Sigmoid colon (tissue), 7 donors: ENCODE data around the gene KRT83. TPM values are rescaled to one million over a fixed set of nuclear protein-coding genes. Genes with fewer than 3 reads are reported as not detected.

ENCODE experiments used
- DNase-seq: peaks from one replicate; pipeline ENCODE4 v3.0.0-alpha.2; 2019
- H3K27ac ChIP-seq, 4 donors: fragments of 200-600 bp; sonication (generic); one replicate each; pipeline ENCODE4 v1.5.1; 2016 to 2019; ENCODE audit warnings: mild to moderate bottlenecking in 1 of 4
- H3K27me3 ChIP-seq, 3 donors: fragments of 200-600 bp; sonication (generic); one replicate each; pipeline ENCODE4 v1.5.1; 2019; ENCODE audit warnings: mild to moderate bottlenecking in 1 of 3
- H3K36me3 ChIP-seq, 4 donors: fragments of 200-600 bp; sonication (generic); one replicate each; pipeline ENCODE4 v1.5.1; 2016 to 2019
- H3K4me1 ChIP-seq, 4 donors: fragments of 200-600 bp; sonication (generic); one replicate each; pipeline ENCODE4 v1.5.1; 2017 to 2019
- H3K4me3 ChIP-seq, 4 donors: fragments of 200-600 bp; sonication (generic); one replicate each; pipeline ENCODE4 v1.5.1; 2017 to 2019; ENCODE audit warnings: mild to moderate bottlenecking in 2 of 4, moderate library complexity in 1 of 4
- H3K9me3 ChIP-seq, 4 donors: fragments of 200-600 bp in 3 of 4; sonication (generic) in 3 of 4; one replicate each; pipeline versions ENCODE4 v1.5.1 to v1.6.1; 2013 to 2019
- CTCF ChIP-seq, 4 experiments: fragments of 450-650 bp in 3 of 4; fragments of 200-600 bp in 1 of 4; IDR thresholded peaks; one replicate each; pipeline ENCODE4 v1.5.1; 2016 to 2019; ENCODE audit warnings: antibody characterized with exemption in 4 of 4, mild to moderate bottlenecking in 3 of 4, moderate library complexity in 2 of 4
- EP300 ChIP-seq, 4 donors: sonication (generic); formaldehyde crosslinking; IDR thresholded peaks; one replicate each; pipeline ENCODE4 v1.6.1; 2017; ENCODE audit warnings: antibody characterized with exemption in 4 of 4
- POLR2A ChIP-seq, 2 donors: fragments of 450-650 bp; IDR thresholded peaks; one replicate each; pipeline ENCODE4 v1.6.1; 2016; ENCODE audit warnings: antibody characterized with exemption in 2 of 2, mild to moderate bottlenecking in 2 of 2, moderate library complexity in 2 of 2
- POLR2AphosphoS5 ChIP-seq, 4 donors: sonication (generic); formaldehyde crosslinking; IDR thresholded peaks; one replicate each; pipeline ENCODE4 v1.6.1; 2017; ENCODE audit warnings: antibody characterized with exemption in 4 of 4
- WGBS, 2 donors: extraction: QIAGEN DNeasy Blood & Tissue Kit; methylation state at CpG; one replicate each; pipeline ENCODE4 v1.1.7; 2013; 5-methylcytosine and 5-hydroxymethylcytosine counted together
- intact Hi-C: fragments of 100-400 bp; cut with DNase I; formaldehyde crosslinking; loops from one replicate; pipeline ENCODE4 v1.15.1; 2023
- polyA plus RNA-seq, 3 donors: library from polyadenylated mRNA; stranded (reverse); fragments of 200-250 nt; gene quantifications; one replicate each; pipeline ENCODE4 v1.2.3, GENCODE V29; 2013
- total RNA-seq, 4 donors: library from RNA; depleted of rRNA; stranded (reverse); fragments of >200 nt; gene quantifications; one replicate each; pipeline ENCODE4 v1.1.0, GENCODE V29; 2016
- donor health status: healthy with polysubstance abuse.
- donor health status: Bipolar disorder and iron deficiency.
- donor health status: healthy.

The KRT83 gene
- total and polyA plus RNA-seq, 7 donors: not detected

GRCh38 chr12:52327830-52328500, 6.8 kb upstream of the KRT83 start:
- Histone ChIP-seq H3K27ac (no peak overlapping the region), H3K36me3 (no peaks in the 10 kb centered on the region), H3K27me3 (no peaks in the 10 kb centered on the region), H3K9me3 (no peaks in the 10 kb centered on the region), H3K4me1 (no peaks in the 10 kb centered on the region), H3K4me3 (no peak overlapping the region)
- DNase-seq: peak; percentile 53
- TF ChIP-seq CTCF (IDR thresholded peaks at IDR 0.05) (no peak), POLR2AphosphoS5 (IDR thresholded peaks at IDR 0.05) (no peak), POLR2A (IDR thresholded peaks at IDR 0.05) (no peak), EP300 (IDR thresholded peaks at IDR 0.05) (no peak)
- 53 to 68% methylated on average over 10 of the region's 10 CpGs for WGBS, 2 donors
- intact Hi-C loops: loop anchor here (2.0 to 5.0 kb wide), 2 partner anchors 116 to 171 kb away; no protein-coding TSS in a partner anchor

GRCh38 chr12:52327052-52327829, 6.0 kb upstream of the KRT83 start:
- H3K4me3 ChIP-seq: no peak overlapping the region
- TF ChIP-seq CTCF (IDR thresholded peaks at IDR 0.05): peak; percentile 55 to 74 (median 70)
- no peak for TF ChIP-seq POLR2A (IDR thresholded peaks at IDR 0.05)
- peak in 1 of 4 donors; percentile 37 for TF ChIP-seq POLR2AphosphoS5 (IDR thresholded peaks at IDR 0.05)
- no peak overlapping the region for H3K27ac ChIP-seq
- intact Hi-C loops: loop anchor here (2.0 to 5.0 kb wide), 2 partner anchors 115 to 170 kb away; no protein-coding TSS in a partner anchor
- WGBS, 2 donors: 25 to 37% methylated on average over 11 of the region's 11 CpGs
- no peaks in the 10 kb centered on the region for H3K36me3 ChIP-seq
- DNase-seq: peak; percentile 87
- no peaks in the 10 kb centered on the region for H3K27me3 ChIP-seq
- no peaks in the 10 kb centered on the region for H3K4me1 ChIP-seq
- no peaks in the 10 kb centered on the region for H3K9me3 ChIP-seq

- Histone ChIP-seq H3K36me3 (no peaks in the 10 kb centered on the region), H3K9me3 (no peaks in the 10 kb centered on the region), H3K27me3 (peaks cover 0 to 5% (median 0%) of the 10 kb centered on the region in 3 donors), H3K4me3 (no peak overlapping the region), H3K27ac (no peak overlapping the region), H3K4me1 (peaks cover 0 to 10% (median 0%) of the 10 kb centered on the region in 4 donors)
- 85% methylated on average over 3 of the region's 3 CpGs for WGBS, 2 donors
- TF ChIP-seq CTCF (IDR thresholded peaks at IDR 0.05): no peak
- no peak for TF ChIP-seq POLR2AphosphoS5 (IDR thresholded peaks at IDR 0.05)
- TF ChIP-seq POLR2A (IDR thresholded peaks at IDR 0.05): no peak
- no peak for TF ChIP-seq EP300 (IDR thresholded peaks at IDR 0.05)
- intact Hi-C loops: no loop called here
- DNase-seq: peak; percentile 19
Observed at GRCh38 chr12:52324153-52324444, 2.9 kb upstream of the KRT83 start.

- no peaks in the 10 kb centered on the region for H3K9me3 ChIP-seq
- H3K4me3 ChIP-seq: no peak overlapping the region
- no peak for DNase-seq
- intact Hi-C loops: no loop called here
- peaks cover 0 to 10% (median 0%) of the 10 kb centered on the region in 4 donors for H3K4me1 ChIP-seq
- peaks cover 0 to 5% (median 0%) of the 10 kb centered on the region in 3 donors for H3K27me3 ChIP-seq
- TF ChIP-seq EP300 (IDR thresholded peaks at IDR 0.05) (no peak), POLR2A (IDR thresholded peaks at IDR 0.05) (no peak), CTCF (IDR thresholded peaks at IDR 0.05) (no peak), POLR2AphosphoS5 (IDR thresholded peaks at IDR 0.05) (no peak)
- no peak overlapping the region for H3K27ac ChIP-seq
- 81 to 86% methylated on average over 10 of the region's 10 CpGs for WGBS, 2 donors
- no peaks in the 10 kb centered on the region for H3K36me3 ChIP-seq
Observed at GRCh38 chr12:52323416-52324152, 2.4 kb upstream of the KRT83 start.
